ENCODE results near the gene ABTB2.
"Not testable (repeated sequence)": the region's sequence is repeated elsewhere in the genome, so short reads cannot be mapped to it uniquely, and the experiment has no call there.

Gene ABTB2

DNA sequence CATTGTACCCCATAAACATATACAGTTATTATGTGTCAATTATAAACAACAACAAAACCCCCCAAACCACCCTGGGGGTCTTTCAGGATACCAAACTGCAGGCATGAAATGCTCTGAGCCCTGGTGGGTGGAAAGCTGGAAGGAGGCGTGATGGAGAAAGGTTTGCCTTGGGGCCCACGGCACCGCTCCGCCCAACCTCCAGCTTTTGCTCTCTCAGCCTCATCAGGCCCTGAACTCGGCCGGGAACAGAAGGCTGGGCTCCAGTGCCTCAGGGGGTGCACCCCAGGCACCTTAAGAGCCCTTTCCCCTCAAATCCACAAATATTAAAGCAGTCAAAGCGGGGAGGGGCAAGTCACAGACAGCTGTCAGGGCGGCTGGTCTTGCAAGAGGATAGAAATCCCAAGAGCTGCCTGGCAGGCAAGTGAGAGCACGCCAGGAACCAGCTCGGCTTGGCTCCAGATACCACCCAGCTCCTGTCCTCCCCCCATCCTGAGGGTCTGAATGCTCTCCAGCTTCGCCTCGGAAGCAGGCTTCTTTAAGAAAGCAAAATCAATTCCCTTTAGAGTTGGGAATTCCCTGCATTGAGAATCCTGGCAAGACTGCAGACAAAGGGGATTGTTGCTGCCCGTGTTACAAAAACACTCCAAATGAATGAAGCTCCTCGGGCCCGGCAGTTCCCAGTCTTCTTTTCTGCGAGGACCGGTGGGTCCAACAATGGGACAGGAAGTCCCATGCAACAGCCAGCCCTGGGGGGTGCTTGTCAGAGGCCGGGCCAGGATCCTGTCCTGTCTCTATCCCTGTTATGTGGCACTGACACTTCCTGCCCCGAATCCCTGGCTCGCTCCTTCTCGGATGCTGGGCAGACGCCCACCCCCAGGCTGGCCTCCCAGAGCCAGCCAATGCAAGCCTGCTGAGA, 171.6 kb downstream of the ABTB2 start:
- DNase-seq (ENCODE audit: low read depth), result no peak

DNA sequence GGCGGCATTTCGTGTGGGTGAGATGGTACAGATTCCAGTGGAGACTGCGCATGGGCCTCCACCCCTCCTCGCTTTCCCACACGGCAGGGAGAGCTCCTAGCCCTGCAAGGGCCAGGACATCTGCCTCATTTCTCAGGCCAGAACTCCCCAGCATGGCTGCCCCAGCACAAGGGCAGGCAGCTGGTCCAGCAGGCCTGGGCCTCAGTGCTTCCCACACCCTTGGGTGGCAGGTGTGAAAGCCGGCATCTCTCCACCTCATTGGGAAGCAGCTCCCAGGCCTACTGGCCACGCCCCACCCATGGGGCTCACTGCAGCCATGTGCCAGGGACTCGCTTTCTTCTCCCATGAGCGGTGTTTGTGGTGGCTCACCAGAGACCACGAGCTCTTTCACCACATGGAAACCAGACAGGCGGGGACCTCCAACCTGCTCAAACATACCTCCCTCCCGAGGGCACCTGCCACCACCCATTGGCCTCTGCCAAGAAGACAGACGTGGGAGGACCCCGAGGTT, 173.2 kb downstream of the ABTB2 start:
- DNase-seq (ENCODE audit: low read depth), result no peak

DNA sequence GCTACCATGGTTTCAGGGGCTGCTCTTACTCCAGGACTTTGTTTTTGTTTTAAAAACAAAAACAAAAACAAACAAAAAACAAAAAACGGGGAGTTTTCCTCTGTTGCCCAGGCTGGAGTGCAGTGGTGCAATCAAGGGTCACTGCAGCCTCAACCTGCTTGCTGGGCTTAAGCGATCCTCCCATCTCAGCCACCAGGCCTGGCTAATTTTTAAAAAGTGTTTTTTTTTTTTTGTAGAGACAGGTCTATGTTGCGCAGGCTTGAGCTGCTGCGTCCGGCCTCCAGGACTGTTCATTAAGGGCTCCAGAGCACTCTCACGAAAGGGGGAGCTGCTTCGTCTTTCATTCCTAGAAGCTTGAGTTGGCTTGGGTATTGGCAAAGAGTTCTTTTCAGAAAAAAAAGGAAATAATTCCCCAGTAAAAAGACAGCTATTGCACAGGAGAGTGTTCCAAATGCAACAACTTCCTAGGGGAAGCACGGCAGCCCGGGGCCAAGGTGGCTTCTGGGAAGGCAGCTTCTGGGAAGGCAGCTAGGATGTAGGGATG, 173.9 kb downstream of the ABTB2 start:
- DNase-seq (ENCODE audit: low read depth), result no peak

DNA sequence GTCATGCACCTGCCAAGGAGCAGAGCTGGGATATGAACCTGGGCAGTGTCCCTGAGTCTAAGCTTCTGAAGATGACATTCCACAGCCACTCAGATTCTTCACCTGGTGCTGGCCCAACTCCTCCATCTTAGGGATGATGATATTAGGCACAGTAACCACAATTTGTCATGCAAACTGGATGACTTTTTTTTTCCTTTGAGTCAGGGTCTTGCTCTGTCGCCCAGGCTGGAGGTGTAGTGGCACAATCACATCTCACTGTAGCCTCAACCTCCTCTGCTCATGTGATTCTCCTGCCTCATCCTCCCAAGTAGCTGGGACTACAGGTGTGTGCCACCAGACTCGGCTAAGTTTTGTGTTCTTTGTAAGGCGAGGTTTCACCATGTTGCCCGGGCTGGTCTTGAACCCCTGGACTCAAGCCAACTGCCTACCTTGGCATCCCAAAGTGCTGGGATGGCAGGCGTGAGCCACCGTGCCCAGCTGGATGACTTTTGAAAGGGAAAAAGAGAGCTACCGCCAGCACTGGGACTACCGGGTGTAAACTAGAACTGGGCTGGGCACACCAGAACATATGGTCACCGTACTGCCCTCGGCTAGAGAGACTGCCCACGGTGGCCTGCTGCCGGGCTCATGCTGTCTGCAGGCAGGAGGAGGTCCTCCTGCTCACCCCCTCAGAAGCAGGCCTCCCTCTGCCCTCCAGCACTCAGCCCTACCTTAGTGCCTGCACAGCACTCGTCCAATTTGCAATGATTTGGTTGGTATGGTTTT, 174.7 kb downstream of the ABTB2 start:
- DNase-seq (ENCODE audit: low read depth), result no peak

DNA sequence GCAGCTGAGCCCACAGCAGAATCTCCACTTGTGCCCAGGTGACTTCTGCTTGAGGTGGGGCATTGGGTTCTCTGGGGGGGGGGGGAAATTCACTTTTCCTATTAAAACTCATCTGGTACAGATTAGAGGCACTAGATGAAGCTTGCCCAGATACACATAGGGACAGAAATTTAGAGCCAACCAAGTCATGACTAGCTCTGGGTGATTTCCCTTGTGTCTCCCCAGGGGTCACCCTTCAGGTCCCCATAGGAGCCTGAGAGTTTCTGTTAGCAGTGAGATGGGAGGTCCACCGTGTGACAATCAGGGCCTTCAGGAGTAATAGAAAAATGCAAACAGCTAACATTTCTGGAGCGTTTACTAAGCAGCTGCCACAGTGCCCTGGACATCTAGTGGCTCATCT, 175.4 kb downstream of the ABTB2 start:
- no peak for DNase-seq (ENCODE audit: low read depth)

DNA sequence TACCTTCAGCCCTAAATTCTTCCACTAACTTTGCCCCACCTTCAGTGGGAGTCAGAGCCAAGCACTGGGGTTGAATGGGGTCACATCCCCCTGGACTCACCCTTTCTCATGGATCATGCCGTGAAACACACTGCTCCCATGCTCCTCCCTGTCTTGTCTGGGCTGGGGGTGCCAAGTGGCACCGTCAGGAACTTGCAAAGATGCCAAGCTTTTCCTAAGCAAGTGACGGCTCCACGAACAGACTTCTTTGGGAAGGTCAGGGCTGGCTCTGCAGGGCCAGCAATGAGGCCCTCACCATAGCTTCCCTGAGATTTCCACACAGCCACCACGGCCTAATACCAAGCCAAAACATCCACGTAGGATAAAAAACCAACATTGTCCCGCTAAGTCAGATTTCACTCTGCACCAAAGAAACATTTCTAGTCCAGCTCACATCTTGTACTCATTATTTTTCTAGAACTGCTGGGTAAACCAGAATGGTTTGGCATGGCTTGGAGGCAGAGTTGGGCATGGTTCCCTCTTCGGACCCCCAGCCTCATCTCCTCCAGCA, 175.9 kb downstream of the ABTB2 start:
- no peak for DNase-seq (ENCODE audit: low read depth)

DNA sequence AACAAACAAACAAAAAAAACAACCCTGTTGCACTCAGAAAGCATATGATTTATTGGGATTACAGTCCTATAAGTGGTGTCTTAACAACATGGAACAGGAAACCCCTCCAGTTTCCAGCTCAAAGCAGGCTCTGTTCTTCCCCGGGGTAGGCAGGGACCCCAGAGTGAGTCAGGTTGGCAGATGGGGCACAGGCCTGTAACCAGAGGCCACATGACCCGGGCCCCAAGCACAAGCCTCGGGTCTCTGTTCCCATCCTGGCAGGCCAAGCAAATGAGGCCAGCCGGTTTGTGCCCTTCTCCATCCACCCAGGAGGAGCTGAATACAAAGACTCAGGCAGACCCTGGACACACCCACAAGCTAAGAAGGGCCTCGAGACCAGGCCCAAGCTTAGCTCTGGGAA, 176.6 kb downstream of the ABTB2 start:
- DNase-seq (ENCODE audit: low read depth), result no peak

DNA sequence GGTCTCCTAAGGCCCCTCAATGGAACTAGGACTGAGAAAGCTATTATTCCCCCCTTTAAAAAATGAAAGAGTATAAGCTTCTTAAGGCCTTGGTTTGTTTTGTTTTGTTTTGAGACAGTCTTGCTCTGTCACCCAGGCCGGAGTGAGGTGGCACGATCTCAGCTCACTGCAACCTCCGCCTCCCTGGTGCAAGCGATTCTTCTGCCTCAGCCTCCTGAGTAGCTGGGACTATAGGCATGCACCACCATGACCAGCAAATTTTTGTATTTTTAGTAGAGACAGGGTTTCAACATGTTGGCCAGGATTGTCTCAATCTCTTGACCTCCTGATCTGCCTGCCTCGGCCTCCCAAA, 177.0 kb downstream of the ABTB2 start:
- not testable (repeated sequence) for DNase-seq (ENCODE audit: low read depth)

DNA sequence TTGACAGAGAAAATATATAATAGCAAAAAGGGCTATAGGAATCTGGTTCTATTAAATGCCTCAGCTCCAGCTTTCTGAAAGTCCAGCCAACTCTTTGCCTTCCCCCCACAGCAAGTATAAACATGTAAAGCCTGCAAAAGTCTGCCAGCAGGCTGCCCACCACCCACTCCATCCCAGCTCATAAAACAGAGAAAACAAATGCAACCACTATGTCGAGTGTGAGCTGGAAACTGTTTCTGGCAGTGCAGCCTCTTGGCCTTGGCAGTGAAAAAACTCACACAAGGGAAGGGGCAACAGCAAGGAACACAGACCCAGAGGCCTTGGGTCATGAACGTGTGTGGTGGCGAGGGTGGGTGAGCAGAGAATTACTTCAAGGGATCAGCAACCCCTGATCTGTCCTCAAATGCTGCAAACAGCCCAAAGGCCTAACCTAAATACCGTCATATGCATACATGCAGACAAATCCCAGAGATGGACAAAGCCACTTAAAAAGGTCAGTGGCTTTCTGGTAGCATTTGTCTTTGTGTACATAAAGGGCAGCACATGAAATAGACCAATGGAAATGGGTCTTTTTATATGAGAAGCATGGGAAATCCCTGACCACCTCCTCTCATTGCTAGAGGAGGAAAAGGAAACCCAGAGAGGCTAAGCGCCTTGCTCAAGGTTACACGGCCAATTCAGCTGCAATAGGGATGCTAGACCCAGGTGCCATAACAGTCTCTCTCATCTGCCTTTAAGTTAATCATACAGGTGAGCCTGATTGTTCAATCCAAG, 177.6 kb downstream of the ABTB2 start:
- DNase-seq (ENCODE audit: low read depth), result no peak

DNA sequence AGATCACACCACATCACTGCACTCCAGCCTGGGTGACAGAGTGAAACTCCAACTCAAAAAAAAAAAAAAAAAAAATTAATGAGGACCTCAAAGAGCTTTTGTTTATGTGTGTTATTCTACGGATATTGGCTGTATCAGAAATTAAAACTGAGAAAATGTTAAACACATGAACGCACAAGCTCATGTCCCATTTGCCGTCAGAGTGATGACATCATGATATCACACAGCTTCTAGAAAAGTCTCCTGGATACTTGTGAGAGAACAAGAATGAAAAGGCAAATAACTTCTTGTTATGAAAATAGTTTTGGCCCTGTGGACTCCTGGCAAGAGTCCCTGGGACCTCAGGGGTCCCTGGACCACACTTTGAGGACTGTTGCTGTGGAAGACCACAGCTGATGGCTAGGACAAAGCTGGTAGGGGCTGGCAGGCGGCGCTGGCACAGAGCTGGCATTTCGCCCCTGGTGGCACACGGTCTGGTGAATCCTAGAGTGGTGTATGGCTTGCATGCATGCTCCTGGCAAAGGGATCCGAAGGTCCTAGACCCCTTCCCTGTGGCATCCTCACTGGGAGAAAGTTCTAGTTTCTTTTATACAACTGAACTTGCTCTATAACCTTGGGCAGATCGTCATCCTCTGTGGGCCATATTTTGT, 178.7 kb downstream of the ABTB2 start:
- DNase-seq (ENCODE audit: low read depth), result no peak

DNA sequence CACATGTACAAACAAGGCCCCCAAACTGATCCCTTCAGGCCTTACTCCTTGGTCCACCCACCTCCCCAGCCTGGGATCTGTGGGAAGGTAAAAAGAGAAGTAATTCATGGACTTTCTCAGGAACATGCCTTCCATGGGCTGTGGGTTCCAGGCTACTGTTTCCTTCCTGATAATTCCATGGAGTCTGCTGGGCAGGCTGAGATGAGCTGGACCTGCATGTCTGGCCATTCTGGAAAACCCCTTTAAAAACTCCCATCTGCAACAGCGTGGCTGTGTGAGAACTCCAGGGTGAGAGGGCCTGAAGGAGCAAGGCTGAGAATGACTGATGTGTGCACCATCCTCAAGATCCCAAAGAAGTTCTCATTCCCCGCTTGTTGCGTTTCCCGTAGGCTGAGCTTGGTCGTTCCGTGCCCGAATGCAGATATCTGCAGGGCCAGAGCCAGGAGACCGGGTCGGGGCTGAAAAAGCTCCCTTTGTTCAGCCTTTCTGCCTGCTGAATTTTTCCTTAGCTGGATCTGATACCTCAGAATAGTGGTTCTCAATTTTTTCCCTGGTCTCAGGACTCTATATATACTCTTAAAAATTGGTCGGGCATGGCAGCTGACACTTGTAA, 179.5 kb downstream of the ABTB2 start:
- DNase-seq (ENCODE audit: low read depth), result no peak

DNA sequence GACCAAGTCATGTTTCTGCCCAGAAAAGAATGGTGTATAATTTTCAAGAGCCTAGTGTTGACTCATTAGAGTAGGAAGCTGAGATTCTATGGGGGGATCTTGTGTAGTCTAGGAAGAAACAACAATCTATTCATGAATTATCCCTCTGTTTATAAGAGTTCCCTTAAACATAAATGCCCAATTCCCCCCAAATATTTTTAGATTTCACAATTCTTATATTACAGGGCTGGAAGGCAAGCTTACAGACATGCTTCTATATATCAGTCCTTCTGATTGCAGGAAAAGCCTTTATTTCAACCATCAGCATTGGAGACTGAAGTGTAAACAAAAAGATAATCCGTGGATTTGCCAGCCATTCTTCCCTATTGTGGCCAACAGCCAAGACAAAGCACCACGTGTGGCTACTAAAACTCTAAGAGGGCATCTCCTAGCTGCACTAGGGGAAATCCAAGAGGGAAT, 181.0 kb downstream of the ABTB2 start:
- DNase-seq (ENCODE audit: low read depth), result no peak

DNA sequence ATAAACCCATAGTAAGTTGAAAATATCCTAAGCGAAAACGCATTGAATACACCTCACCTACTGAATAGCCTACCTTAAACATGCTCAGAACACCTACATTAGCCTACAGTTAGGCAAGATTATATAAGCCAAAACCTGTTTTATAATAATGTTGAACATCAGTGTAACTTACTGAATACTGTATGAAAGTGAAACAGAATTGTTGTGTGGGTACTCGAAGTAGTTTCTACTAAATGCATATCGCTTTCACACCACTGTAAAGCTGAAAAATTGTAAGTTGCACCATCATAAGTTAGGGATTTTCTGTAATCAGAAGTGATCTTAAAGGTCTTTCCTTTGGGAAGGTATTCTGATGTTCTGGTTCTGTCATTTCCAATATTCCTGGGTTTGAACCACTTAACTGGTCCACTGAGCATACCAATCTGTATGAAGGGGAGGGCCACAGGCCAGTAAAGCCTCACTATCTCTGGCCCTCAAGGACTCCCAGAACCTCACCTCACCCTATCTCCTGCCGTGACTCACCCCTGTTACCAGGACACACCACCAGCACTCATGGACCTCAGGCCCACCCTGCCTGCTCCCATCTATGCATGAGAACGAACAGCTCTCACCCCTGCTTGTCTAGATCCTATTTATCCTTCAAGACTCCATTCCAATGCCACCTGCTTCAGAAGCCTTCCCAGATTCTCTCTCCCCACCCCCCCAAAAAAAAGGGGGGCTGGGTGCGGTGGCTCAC, 182.4 kb downstream of the ABTB2 start:
- DNase-seq (ENCODE audit: low read depth), result no peak

DNA sequence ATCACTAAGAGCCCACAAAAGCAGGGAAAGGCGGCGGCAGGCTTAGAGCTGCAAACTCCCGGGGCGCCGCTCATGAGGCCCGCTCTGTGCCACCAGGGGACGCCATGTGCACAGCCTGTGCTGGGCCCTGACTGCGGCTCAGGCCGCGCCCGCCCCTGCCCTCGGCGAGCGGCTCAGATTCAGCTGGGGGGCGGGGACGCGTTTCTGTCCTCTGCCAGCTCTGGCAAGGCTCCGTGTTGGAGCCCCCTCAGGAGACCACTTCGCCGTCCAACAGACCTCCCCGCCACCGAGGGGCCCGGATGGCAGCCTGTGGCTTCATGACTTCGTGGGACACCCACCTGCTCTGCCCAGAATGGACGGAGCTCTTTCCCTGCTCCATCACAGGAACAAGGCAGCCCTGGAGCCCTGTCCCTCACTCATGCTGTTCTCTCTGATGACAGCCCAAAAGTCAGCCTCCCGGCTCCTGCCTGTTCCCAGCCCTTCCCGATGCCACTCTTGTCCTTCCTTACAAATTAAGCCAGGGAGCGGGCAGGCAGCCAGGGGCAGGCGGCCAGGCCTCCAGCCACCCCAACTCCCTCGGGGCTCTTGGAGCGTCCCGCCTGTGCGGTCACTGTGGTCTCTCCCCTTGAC, 183.3 kb downstream of the ABTB2 start:
- DNase-seq (ENCODE audit: low read depth), result peak; percentile 76

DNA sequence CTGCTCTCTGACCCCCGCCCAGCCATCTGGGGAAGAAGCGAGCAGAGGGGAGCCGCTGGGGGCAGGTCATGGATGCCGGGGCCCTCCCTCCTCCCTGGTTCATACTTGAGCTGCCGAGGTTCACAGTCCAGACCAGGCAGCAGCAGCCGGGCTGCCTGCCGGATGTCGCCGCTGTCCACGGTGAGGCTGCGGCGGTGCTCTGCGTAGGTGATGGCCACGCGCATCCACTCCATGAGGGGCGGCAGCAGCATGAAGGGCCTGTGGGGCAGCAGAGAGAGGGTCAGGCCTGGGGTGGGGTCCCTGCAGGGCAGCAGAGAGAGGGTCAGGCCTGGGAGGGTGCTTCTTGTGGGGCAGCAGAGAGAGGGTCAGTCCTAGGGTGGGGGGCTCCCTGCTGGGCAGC, 184.8 kb downstream of the ABTB2 start:
- no peak for DNase-seq (ENCODE audit: low read depth)

DNA sequence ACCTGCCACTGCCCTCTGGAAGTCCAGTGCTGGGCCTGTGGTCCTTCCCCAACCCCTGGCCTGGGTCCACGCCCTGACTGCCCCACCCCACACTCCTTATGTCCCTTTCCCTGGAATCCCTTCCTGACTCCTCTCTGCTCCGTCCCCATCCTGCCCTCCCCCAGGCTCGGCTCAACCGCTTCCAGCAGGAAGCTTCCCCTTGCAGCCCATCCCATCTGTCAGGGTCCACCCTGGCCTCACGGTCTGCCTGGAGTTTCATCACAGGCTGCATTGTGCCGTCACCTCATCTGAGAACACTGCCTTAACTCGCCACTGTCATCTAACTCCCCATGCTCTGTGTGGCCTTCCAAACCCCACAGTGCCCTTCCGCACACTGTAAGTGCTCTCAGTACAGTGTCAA, 188.1 kb downstream of the ABTB2 start:
- DNase-seq (ENCODE audit: low read depth), result no peak

DNA sequence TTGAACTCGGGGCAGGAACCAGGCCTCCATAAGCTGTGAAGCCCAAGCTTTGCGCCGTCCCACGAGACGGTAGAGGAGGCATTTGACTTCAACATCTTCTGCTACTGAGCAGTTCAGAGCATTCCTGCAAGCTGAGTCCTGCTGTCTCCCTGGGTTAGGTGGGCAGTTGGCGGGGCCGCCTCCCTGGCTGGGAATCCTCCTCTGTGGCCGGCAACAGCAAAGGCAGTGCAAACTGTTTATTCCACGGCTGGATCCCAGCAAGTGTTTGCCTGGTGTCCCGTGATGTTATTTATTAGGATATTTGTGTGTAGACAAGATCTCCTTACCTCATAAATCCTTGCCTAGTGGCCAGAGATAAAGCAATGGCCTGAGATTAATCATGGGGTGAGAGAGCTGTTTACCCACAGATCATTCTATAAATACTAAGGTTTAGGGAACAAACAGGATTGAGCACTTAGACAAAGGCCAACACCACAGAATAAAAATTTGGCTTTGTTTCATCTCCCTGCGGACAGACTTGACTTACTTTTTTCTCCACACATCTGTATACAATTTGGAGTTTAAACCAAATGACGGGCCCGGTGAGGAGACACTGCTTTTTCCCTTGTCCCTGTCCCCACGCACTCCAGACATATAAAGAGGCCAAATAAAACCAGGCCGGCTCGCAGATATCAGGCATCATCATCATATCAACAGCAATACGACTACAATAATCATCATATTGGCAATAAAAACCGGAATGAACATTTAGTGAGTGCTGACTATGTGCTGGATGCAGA, 189.0 kb downstream of the ABTB2 start:
- no peak for DNase-seq (ENCODE audit: low read depth)

DNA sequence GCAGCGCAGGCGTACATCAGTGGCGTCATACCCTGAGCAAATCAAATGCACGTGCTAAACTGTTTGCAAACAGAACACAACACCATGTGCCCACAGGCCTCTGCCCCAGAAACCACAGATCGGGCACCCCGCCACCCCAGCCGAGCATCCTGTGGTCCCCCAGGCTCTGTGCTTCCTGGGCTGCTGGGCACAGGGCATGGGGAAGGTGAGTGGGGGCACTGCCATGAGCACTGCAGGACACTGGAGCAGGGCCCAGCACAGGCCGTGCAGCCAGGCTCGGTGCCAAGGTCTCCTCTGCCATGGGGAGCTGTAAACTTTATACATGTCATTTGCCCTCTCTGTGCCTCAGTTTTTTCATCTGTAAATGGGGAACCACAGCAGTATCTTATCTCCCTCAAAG, 189.8 kb downstream of the ABTB2 start:
- no peak for DNase-seq (ENCODE audit: low read depth)

Data from stimulated activated CD8-positive, alpha-beta memory T cell treated with anti-CD3 and anti-CD28 coated beads, Interleukin-4, amount 100 ng/mL, for 24 hours (primary cell).